Hepatocyte (in vitro differentiated cells): Measurements from ENCODE around the gene GPATCH2.

Experiments used
- CTCF ChIP-seq: fragments of 200-600 bp; sonication (generic); IDR thresholded peaks from 2 replicates; pipeline ENCODE4 v1.5.1; 2016; ENCODE audit warnings: antibody characterized with exemption, mild to moderate bottlenecking; ENCODE audit not compliant: poor library complexity
- EZH2 ChIP-seq: fragments of 200-600 bp; sonication (generic); IDR thresholded peaks from 2 replicates; pipeline ENCODE4 v1.6.1; 2016; ENCODE audit warnings: antibody characterized with exemption, mild to moderate bottlenecking, borderline replicate concordance
- EZH2phosphoT487 ChIP-seq: fragments of 200-600 bp; sonication (generic); IDR thresholded peaks from one replicate; pipeline ENCODE4 v1.6.1; 2018; ENCODE audit warnings: antibody characterized with exemption, mild to moderate bottlenecking, low read depth, moderate library complexity; ENCODE audit not compliant: unreplicated experiment, severe bottlenecking

- no peak for TF ChIP-seq CTCF
- no peak for TF ChIP-seq EZH2
- TF ChIP-seq EZH2phosphoT487 = no peak
Observed at GRCh38 chr1:217443845-217444244, 187.0 kb downstream of the GPATCH2 start.
